HG02571 (cell line): ENCODE data around the gene TCF7L2.

ENCODE experiments used
- ATAC-seq: cut with Tn5 transposase; IDR thresholded peaks from one replicate; pipeline ENCODE4 v1.9.1; 2021; ENCODE audit warnings: mild to moderate bottlenecking, moderate library complexity; ENCODE audit not compliant: unreplicated experiment

Gene TCF7L2

DNA sequence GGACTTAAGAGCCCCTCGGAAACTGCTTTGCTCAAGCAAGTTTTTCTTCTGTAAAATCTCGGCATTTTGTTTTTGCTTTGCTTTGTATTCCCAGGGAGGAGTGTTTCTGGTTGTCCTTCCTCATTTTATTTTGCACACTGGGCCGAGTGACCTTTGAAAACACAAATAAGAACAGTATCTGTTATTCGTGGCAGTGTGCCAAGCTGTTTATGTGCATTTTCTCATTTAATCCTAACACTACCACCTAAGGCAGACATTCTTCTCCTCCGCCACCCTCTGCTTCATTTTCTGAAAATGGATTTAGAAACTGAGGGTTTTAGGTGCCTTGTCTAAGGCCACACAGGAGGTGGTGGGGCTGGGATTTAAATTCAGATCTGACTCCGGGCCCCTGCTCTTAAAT, 218.5 kb downstream of the TCF7L2 start:
- ATAC-seq = no peak

DNA sequence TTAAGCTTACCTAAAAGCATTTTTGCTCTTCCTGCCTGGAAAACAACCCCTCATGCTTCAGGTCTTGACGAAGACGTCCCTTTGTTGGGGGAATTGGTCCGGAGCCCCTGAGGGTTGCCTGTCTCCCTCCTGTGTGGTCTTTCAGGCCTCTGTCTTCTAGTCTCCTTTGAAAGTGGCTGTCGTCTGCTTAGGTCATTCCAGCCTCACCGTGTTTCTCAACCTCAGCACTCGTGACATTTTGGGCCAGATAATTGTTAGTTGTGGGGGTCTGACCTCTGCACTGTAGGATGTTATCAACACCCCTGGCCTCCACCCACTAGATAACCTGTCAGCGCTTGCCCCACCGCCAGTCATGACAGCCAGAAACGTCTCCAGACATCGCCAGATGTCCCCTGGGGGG, 219.1 kb downstream of the TCF7L2 start:
- ATAC-seq = no peak

DNA sequence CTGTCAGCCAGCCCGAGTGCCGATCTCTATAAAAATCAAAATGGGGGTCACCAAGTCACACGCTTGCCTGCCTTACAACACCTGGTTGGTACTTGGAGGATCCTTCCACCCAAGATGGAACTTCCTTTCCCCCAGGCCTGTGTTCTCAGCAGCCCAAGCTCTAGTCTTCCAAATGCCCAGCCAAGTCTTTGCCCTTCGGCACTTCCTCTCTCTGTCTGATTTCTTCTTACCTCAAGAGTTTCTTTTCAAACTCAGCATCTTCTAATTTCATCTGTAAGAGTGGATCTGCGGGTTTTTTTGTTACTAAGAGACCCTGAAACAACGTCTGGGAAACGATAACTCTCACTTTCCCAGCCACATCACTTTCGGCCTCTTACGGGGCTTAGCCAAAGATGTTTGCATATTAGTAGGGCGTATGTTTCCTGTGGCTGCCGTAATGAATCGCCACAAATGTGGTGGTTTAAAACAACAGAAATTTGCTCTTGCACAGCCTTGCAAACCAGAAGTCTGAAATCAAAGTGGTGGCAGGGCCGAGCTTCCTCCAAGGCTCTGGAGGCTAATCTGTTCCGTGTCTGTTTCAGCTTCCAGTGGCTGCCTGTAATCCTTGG, 219.9 kb downstream of the TCF7L2 start:
- no peak for ATAC-seq

DNA sequence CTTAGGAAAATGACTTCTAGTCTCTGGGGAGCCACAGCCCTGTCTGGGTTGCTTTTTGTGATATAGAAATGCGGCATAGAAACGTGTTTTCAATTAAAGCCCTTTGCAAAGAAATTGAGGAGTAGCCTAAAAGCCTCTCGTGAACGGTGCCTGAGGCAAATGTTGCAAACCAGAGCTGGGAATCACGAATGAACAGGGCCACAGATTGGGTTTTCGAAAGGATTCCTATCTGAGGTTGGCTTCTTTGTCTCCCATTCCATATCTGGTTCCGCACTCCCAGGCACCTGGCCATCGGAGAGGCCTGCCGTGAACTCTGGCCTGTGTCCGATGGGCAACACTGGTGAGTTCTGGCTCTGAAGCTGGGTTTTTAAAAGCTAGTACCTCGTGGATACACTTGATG, 221.6 kb downstream of the TCF7L2 start:
- ATAC-seq = no peak

DNA sequence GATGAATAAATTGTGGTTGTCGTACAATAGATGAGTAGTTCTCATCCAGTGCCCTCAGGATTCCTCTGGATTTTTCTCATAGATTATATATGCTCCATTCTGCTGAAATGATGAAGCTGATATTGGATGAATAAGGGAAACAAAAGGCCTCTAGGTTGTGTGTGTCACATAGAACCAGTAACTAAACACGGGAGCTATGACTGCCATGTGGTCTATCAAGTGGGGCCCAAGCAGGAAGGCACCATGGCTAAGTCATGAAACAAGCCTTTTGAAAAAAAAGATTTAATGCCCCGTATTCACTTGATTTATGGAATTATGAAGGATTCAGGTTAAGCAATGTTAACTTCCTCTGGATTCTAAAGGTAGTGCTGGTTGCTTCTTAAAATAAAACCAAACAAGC, 225.1 kb downstream of the TCF7L2 start:
- ATAC-seq = no peak

DNA sequence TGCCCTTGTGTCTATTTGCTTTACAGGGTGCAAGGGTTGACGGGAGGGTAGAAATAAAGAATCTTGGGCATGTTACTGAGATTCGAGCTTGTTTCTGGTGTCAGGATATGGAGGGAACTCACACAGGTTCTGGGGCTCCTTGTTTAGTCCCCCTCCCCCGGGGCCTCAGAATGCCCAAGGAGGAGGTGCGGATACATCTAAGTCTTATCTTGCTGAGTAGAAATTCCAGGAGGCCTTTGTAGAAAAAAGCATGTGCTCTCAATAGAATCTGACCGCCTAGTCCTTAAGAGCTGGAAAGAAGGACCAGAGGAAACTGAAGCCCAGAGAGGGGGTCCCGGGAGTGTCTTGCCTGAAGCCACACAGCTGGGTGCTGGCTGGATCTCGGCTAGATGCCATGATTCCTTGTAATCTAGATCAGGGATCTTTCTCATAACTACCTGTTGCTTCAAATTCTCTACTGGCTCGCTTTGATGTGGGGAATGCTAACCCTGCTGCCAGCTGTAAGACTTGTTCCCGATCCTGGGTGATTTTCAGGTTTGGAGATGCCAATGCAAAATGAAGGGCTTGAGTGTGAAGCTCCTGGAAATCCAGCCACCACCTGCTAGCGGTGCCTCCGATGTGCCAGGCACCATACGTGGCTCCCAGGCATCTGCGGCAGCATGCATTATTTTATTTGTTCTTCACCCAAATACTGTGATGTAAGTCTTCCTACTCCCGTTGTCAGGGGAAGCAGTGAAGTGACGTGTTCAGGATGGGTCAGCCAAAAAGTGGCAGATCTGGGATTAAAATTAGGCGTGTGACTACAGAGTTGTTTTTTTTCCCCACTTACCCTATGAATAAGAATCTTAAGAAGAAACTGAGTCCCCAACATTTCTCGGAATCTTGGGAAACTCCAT, 226.0 kb downstream of the TCF7L2 start:
- no peak for ATAC-seq

DNA sequence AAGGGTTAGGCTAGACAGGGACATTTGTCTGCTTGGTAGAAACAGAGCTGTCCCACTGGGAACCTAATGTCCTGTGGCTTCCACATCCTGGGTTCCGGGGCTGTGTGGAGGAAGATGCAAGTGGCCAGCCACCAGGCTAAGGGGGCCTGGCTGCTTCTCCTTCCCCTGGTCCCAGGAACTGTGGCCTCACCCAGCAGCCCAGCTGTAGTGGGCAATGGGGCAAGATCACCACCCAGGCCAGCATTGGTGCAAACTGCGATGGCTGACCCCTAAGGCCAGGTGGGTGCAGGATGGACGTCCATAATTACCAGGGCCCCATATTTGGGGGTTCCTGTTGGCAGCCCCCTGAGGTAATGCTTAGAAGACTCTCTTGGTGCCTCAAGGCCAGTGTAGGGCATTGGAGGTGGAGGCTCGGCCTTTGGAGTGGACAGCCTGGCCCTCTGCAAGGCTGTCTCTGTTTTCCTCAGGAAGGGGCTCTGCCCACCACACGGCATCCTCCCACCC, 226.7 kb downstream of the TCF7L2 start:
- ATAC-seq = no peak

DNA sequence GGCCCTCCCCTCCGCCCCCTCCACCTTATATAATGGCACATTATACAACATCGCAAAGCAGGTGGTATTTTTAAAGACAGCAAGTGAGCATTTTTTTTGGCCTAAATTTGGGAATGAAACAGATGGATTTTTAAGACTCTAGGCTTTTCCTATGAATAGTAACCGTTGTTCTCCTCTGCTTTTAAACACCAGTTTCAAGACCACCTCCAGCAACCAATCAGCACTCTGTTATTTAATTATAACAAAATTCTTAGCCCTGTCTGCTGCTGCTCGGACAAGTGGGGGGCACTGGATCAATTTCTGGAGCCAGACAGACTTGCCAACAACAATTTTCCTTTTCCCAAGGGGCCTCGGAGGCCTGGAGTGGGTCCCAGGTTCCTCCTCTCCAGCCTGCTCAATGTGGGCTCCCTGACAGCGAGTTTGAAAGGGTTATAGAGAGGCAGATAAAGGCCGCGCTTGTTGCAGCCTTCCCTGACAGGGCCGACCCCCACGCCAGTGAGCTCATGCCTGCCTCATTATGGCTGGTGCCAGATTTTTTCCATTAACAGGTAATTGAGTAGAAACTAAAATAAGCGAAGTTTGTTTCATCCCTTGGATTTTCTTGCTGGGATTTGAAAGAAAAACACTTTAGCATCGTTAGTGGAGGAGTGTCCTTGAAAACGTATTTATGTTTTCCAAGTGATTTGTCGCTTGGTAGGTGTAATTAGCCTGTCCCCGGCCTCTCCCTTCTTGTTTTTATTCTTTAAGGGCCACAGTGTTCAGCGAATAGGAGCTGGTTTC, 227.3 kb downstream of the TCF7L2 start:
- no peak for ATAC-seq

DNA sequence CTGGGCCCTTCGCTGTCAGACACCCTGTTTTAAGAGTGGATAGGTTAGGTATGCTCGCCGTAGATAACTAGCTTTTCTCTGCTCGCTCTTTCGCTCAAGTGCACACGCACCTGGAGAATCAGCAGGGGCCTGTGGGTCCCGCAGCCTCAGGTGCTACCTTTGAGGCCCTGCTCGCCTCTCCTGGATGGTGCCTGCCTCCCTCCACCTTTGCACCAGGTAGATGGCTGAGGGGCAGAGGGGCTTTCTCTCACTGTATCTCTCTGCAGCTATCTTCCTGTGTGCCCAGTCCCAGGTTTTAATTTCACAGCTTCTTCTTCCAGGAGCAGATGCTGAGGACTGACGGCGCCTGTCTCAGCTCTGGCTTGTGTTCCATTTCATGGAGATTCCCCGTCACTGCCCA, 227.9 kb downstream of the TCF7L2 start:
- ATAC-seq = no peak

DNA sequence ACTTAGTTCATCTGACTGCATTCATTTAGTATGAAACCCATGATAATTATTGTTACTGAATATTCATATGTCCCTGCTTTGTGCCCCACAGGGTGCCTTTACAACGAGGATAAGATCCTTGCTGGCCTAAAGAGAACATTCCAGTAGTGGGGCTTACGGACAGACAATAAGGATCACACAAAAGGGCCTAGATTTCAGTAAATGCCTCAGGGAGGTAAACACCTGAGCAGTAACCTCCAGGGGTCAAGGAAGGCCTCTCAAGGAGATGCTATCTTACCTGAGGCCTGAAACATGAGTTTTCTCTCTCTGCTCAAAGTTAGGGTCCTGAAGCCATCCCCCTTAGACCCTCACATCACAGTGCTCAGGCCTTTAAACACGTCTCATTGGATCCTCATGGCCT, 228.7 kb downstream of the TCF7L2 start:
- no peak for ATAC-seq

DNA sequence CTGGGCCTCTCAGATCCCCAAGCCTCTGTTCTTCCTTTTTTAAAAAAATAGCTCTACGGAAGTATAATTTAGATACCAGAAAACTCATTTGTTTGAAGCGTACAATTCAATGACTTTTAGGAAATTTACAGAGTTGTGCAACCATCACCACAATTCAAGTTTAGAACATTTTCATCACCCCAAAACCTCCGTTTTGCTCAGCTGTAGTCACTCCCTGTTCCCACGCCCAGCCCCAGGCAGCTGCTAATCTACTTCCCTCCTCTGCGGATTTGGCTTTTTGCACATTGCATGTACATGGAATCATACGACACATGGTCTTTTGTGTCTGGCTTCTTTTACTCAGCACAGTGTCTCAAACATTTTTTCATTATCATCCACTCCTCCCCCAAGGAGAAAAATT, 229.2 kb downstream of the TCF7L2 start:
- no peak for ATAC-seq

DNA sequence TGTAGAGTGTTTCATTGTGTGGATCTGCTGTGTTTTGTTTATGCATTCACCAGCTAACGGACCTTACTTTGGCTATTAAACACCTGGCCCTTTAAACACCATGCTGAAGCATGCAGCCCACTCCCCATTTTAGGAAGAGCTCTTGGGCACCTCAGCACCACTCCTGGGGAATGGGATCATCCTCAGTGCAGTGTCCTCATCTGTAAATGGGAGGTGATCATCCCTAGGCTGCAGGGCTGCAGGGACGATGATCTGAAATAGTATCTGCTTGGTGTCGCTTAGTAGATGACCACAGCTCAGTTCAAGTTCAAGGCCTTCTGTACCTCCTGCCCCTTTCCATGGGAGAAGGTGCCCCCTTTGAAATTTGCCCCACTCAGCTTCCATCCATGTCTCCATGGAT, 229.9 kb downstream of the TCF7L2 start:
- ATAC-seq = no peak

DNA sequence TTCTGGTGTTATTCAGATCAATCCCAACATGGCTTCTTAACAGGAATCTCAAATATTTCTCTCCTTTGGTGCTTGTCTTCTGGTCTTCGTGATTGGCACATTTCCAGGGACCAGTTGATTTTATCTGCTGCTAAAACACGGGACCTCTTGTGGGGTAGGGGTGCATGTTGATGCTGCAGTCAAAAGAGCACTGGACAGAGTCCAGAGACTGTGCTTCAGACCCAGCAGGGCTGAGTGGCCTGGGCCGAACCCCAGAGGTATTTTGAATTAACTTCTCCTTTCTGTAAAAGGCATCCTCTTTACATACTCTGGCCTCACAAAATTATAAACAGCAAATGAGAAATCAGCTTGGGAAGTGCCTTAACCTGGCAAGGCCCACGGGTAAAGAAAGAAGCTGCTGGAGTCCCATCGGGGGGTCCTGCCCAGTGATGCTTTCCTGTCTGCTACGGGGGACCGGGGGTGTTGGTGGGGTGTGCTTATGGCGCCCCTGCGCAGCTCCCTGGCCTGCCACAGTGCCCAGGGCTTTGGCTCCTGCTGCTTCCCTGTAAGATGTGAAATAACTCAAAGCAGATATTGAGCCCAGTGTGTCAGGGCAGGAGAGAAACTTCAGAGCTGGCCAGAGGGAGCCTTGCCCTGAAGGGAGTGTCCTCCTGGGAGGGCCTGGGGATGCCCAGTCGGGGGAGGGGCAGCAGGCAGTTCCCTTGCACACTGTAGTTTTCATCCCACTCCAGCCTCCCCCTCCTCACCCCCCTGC, 230.5 kb downstream of the TCF7L2 start:
- ATAC-seq = no peak

DNA sequence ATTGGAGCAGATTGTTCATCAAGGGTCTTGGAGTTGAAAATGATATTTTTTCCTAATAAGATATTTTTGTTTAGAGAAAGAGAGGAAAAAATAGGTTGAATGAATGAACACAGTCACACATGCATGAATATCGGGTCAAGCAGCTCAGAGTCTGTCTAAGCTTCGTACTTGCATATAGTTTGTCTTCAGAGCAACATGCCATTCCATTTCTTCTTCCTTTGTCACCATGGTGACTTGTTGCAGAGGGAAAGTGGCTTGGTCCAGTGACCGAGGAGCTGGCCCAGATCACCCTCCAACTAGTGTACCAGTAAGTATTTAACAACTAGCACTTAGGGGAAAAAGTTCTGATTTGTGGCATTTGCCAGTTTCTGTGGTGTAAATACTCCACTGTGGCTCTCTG, 232.1 kb downstream of the TCF7L2 start:
- ATAC-seq = no peak

DNA sequence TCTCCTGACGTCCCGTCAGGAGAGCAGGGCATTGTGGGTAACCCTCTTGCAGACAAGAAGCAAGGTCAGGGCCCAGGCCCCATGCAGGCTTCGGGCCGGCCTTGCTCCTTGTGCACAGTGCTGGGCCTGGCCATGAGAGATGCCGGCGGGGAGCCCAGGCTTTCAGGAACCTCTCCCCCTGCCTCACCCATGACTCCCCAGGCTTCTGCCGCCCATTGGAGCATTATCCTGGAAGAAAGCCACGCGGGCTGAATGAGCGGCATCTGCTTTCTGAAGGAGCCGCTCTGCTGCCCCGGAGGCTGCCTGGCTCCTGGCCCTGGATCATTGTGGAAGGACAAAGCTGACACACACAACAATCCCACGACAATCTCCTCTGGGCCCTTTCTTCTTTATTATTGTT, 233.5 kb downstream of the TCF7L2 start:
- ATAC-seq = no peak

DNA sequence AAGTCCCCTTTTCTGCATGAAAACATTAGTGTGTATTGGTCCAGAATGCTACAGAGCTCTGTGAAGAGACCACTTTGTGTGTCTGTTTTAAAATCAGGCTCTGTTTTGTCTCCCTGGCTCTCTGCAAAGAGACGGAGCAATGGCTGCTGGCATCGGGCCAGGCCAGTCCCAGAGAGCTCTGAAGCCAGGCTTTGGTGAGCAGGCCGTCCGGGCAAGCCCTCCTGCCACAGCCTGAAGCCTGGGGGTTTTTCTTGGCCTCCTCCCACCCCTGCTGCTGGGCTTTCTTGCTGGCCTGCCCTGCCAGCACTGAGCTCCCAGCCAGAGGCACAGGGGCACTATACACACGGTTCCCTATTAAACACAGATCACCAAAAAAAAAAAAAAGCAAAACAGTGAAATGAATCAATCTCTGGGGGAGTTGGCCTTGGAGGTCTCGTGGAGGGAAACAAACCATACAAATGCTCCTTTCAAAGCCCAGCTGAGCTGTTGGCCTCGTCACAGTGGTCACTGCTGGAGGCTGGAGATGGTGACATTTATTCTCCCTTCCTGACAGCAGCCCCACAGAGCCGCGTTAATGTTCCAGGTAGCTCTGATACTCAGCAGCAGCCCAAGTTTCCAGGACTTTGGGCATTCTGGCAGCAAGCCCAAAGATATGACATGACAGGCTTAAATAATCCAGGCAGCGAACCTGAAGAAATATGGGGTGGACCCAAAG, 237.2 kb downstream of the TCF7L2 start:
- no peak for ATAC-seq

DNA sequence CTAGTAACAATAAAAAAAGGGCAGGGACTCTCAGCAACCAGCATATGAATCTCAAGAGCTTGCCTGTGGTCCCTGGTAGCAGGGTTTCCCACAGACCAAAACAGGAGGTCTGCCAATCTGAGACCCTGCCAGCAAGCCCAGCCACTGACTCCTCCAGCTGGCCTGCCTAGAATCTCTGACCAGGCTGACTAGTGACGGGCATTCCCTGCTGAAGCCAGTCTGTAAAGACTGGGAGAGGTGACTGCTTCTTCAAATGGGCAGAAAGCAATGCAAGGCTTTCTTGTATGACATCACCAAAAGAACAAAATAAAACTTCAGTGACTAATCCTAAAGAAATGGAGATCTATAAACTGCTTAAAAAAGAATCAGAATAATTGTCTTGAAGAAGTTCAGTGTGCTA, 249.4 kb downstream of the TCF7L2 start:
- ATAC-seq = no peak

DNA sequence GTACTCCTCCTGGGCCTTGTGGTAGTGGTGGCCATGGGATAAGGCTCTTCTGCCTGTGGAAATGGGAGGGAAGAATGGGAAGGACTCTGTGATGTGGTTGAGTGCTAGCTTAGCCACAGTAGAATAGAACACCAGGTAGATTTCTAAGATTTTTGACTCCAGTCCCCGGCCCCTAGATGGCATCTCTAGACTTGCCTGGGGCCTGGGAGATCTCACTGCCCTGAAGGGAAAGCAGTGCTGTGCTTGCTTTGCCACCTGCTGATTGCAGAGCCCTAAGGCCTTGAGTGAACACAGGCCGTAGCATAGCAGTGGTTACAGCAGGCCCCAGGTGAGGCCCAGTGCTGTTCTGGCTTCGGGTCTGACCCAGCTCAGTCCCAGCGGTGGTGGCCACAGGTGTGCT, 252.0 kb downstream of the TCF7L2 start:
- ATAC-seq = no peak

DNA sequence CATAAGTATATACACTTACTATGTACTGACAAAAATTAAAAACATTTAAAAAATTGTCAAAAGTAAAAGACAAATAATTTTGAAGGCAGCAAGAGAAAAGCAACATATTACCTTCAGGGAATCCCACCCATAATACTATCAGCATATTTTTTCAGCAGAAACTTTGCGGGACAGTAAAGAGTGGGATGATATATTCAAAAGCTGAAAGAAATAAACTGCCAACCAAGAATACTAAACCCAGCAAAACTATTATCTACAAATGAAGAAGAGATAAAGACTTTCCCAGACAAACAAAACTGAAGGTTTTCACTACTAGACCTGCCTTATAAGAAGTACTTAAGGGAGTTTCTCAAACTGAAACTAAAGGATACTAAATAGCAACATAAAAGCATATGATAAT, 257.9 kb downstream of the TCF7L2 start:
- no peak for ATAC-seq

DNA sequence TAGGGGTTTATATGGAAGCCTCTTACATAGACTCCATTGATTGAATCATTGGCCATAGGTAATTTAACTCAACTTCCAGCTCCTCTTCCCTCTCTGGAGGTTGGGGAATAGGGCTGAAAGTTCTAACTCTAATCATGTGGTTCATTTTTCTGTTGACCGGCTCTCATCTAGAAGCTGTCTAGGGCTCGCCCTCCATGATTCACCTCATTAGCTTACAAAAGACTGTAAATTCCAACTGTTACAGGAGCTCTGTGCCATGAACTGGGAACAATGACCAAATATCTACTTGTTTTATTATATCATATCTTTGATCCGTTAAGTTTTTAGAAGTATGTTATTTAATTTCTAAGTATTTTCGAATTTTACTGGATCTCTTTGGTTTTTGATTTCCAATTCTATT, 263.0 kb downstream of the TCF7L2 start:
- ATAC-seq = no peak
